Smooth muscle cell (in vitro differentiated cells): Measurements from ENCODE around the gene CIAO2A. TPM values are rescaled to one million over a fixed set of nuclear protein-coding genes. Genes with fewer than 3 reads are reported as not detected.
A peak's percentile ranks its signal among the peaks of the same experiment; 100 is the strongest.

ENCODE experiments used
- DNase-seq: peaks from one replicate; lab custom pipeline; 2025; ENCODE audit not compliant: unreplicated experiment; lab: John Stamatoyannopoulos, UW
- H2AFZ ChIP-seq: fragments of 200-600 bp; sonication (generic); 2 replicates; pipeline ENCODE4 v1.6.0; 2016; ENCODE audit warnings: antibody characterized with exemption, low read depth, mild to moderate bottlenecking
- H3F3A ChIP-seq: fragments of 200-600 bp; sonication (generic); 2 replicates; pipeline ENCODE4 v1.6.0; 2017; ENCODE audit warnings: antibody characterized with exemption, low read depth
- H3K27ac ChIP-seq: fragments of 200-600 bp; sonication (generic); 2 replicates; pipeline ENCODE4 v1.5.1; 2016; ENCODE audit warnings: low read depth, mild to moderate bottlenecking
- H3K27me3 ChIP-seq: fragments of 200-600 bp; sonication (generic); 2 replicates; pipeline ENCODE4 v1.6.1; 2016; ENCODE audit warnings: low read depth, mild to moderate bottlenecking
- H3K36me3 ChIP-seq: fragments of 200-600 bp; sonication (generic); 2 replicates; pipeline ENCODE4 v1.5.1; 2016; ENCODE audit warnings: low read depth
- H3K4me1 ChIP-seq: fragments of 200-600 bp; sonication (generic); 2 replicates; pipeline ENCODE4 v1.5.1; 2016; ENCODE audit warnings: low read depth
- H3K4me2 ChIP-seq: fragments of 200-600 bp; sonication (generic); 2 replicates; pipeline ENCODE4 v1.6.0; 2016; ENCODE audit warnings: mild to moderate bottlenecking
- H3K4me3 ChIP-seq: fragments of 200-600 bp; sonication (generic); 2 replicates; pipeline ENCODE4 v1.5.1; 2016; ENCODE audit warnings: mild to moderate bottlenecking
- H3K79me2 ChIP-seq: fragments of 200-600 bp; sonication (generic); 2 replicates; pipeline ENCODE4 v1.6.0; 2016; ENCODE audit warnings: low read depth, mild to moderate bottlenecking
- H3K9ac ChIP-seq: fragments of 200-600 bp; sonication (generic); 2 replicates; pipeline ENCODE4 v1.6.0; 2016; ENCODE audit warnings: low read depth
- H3K9me3 ChIP-seq: fragments of 200-600 bp; sonication (generic); replicated peaks from 2 replicates; pipeline ENCODE4 v1.5.1; 2016; ENCODE audit warnings: low read depth
- H4K20me1 ChIP-seq: fragments of 200-600 bp; sonication (generic); 2 replicates; pipeline ENCODE4 v1.6.0; 2016; ENCODE audit warnings: low read depth
- WGBS: methylation state at CpG from one replicate; pipeline ENCODE4 v1.1.7; 2016; ENCODE audit warnings: low lambda C conversion rate; 5-methylcytosine and 5-hydroxymethylcytosine counted together
- polyA plus RNA-seq: library from polyadenylated mRNA; unstranded; fragments of >200 nt; fragmentation: Nextera tagmentation; extraction: Ambion mirVana; gene quantifications from 2 replicates; pipeline ENCODE4 v1.2.1, GENCODE V29; 2016
- total RNA-seq: library from RNA; depleted of rRNA; stranded (reverse); fragments of >200 nt; gene quantifications from 2 replicates; pipeline ENCODE4 v1.2.3, GENCODE V29; 2014
- TF ChIP-seq, protein P1 (sequence below): fragments of 200-600 bp; sonication (generic); IDR thresholded peaks from 2 replicates; pipeline ENCODE4 v1.5.1; 2017; ENCODE audit warnings: borderline replicate concordance, mild to moderate bottlenecking, antibody characterized with exemption; ENCODE audit not compliant: insufficient read depth, poor library complexity, severe bottlenecking

Gene CIAO2A
- total and polyA plus RNA-seq, 2 experiments from 2014 or later = 110 to 123 TPM

GRCh38 chr15:64099379-64099778 lies 5.7 kb upstream of the CIAO2A start:
- DNase-seq = no peak
- no peaks in the 10 kb centered on the region for H3K27me3 ChIP-seq
- H3K4me1 ChIP-seq = peaks cover 12% of the 10 kb centered on the region
- peaks cover 84% of the 10 kb centered on the region for H3K79me2 ChIP-seq
- no peak overlapping the region for H3K27ac ChIP-seq
- TF ChIP-seq, protein P1, sequence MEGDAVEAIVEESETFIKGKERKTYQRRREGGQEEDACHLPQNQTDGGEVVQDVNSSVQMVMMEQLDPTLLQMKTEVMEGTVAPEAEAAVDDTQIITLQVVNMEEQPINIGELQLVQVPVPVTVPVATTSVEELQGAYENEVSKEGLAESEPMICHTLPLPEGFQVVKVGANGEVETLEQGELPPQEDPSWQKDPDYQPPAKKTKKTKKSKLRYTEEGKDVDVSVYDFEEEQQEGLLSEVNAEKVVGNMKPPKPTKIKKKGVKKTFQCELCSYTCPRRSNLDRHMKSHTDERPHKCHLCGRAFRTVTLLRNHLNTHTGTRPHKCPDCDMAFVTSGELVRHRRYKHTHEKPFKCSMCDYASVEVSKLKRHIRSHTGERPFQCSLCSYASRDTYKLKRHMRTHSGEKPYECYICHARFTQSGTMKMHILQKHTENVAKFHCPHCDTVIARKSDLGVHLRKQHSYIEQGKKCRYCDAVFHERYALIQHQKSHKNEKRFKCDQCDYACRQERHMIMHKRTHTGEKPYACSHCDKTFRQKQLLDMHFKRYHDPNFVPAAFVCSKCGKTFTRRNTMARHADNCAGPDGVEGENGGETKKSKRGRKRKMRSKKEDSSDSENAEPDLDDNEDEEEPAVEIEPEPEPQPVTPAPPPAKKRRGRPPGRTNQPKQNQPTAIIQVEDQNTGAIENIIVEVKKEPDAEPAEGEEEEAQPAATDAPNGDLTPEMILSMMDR = no peak
- H3F3A ChIP-seq = peaks cover 12% of the 10 kb centered on the region
- no peaks in the 10 kb centered on the region for H3K9me3 ChIP-seq
- H3K4me3 ChIP-seq = no peak overlapping the region
- no peak overlapping the region for H3K4me2 ChIP-seq
- H3K36me3 ChIP-seq = no peaks in the 10 kb centered on the region
- no peak overlapping the region for H3K9ac ChIP-seq
- H4K20me1 ChIP-seq = peaks cover 82% of the 10 kb centered on the region
- H2AFZ ChIP-seq = no peak overlapping the region
- WGBS = 73% methylated on average over 2 of the region's 2 CpGs

DNA sequence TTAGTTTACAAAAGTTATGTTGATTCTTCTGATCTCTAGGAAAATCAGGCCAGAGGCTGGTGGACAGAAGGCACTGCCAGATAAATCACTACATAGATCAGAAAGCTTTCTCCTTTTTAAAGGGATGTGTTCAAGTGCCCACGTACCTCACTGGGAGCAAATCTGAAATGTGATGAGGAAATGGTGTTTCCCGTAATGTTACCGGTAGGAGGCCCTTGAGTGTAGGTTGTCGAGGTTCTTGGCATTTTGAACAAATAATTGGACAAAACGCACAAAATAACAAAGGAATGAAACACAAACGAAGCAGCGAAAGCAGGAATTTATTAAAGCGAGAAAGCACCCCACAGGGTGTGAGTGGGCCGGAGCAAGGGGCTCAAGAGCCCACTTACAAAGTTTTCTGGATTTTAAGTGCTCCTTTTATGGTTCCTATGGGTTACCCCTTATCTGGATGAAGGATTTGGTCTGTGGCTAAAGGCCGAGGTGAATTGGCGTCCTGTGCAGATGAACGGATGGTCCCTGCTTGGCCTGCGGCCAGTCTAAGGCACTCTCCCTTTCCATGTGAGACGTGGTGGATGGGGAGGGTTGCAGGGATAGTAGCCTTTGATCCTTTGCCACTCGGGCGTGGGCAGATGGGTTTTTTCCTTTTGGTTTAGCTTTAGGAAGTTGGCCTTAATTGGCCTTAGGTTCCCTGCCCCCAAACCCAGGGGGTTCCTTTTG lies 3.2 kb upstream of the CIAO2A start:
- TF ChIP-seq, protein P1 = peak; percentile 14
- Histone ChIP-seq H3K4me1 (peaks cover 22% of the 10 kb centered on the region), H3K27me3 (no peaks in the 10 kb centered on the region), H2AFZ (peak overlapping the region; percentile 73), H3K36me3 (no peaks in the 10 kb centered on the region), H3K9me3 (no peaks in the 10 kb centered on the region), H3K27ac (peak overlapping the region; percentile 43), H3K4me2 (peak overlapping the region; percentile 98), H3K4me3 (peak overlapping the region; percentile 87), H3F3A (peaks cover 12% of the 10 kb centered on the region), H3K79me2 (peaks cover 75% of the 10 kb centered on the region), H3K9ac (peak overlapping the region; percentile 88), H4K20me1 (peaks cover 56% of the 10 kb centered on the region)
- WGBS = 11% methylated on average over 16 of the region's 16 CpGs
- no peak for DNase-seq

DNA sequence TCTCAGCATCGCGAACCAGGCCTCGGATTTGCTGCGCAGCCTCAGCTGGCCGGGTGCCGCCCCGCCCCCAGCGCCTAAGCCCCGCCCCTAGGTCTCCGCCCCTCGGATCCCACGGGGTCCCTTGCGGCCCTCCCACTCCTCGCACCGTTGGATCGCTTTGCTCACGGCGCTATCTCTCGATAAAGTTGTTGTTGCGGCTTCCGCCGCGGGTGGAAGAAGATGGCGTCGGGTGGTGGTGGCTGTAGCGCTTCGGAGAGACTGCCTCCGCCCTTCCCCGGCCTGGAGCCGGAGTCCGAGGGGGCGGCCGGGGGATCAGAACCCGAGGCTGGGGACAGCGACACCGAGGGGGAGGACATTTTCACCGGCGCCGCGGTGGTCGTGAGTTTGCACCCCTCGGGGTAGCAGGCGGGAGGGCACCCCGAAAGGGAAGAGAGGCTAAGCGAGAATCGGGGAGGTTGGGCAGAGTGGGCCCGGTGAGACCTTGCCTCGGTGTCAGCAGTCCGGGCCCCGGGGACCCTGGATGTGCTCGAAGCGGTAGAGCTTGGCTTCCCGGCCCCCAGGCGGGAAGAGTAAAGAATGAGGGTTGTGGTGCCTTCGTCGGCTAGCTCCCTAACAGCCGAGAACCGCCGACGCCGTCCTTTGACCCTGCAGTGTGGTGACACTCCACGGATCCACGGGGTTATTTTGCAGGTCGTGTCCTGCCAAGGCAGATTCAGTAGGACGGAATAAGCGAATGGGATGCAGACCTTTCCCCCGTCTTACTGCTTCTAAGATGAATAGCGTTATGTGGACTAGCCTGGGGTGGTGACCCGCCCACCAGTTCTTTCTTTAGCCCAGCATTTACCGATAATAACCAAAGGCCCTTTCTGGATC lies 2.4 kb upstream of the CIAO2A start, which contains the start of gene SNX1:
Gene SNX1 (plus strand): TSS at position 188 of the 873 bp plus-strand sequence. CDS start 32 bp downstream, at position 220.
- DNase-seq = peak; percentile 81
- H3K36me3 ChIP-seq = no peaks in the 10 kb centered on the region
- H3K27ac ChIP-seq = peak within 1 kb of the TSS; percentile 43
- peak within 1 kb of the TSS; percentile 88 for H3K9ac ChIP-seq
- H3K79me2 ChIP-seq = peaks cover 73% of the 10 kb centered on the region
- TF ChIP-seq, protein P1 = no peak
- H3K27me3 ChIP-seq = no peaks in the 10 kb centered on the region
- peak within 1 kb of the TSS; percentile 73 for H2AFZ ChIP-seq
- WGBS = 1% methylated on average over 67 of the region's 70 CpGs
- H3K4me1 ChIP-seq = peaks cover 22% of the 10 kb centered on the region
- peaks cover 48% of the 10 kb centered on the region for H4K20me1 ChIP-seq
- peak within 1 kb of the TSS; percentile 98 for H3K4me2 ChIP-seq
- no peaks in the 10 kb centered on the region for H3K9me3 ChIP-seq
- H3F3A ChIP-seq = peaks cover 12% of the 10 kb centered on the region
- peak within 1 kb of the TSS; percentile 87 for H3K4me3 ChIP-seq
